CD14-positive monocyte (primary cell): ENCODE measurements around the gene CASP12. TPM values are rescaled to one million over a fixed set of nuclear protein-coding genes. Genes with fewer than 3 reads are reported as not detected.

ENCODE experiments used
- DNase-seq, 3 donors: peaks; one replicate each; pipeline ENCODE4 v3.0.0-alpha.2; 2011 to 2022
- H2AFZ ChIP-seq: 2 replicates; pipeline ENCODE4 v1.6.0; 2012; ENCODE audit warnings: mild to moderate bottlenecking, low read depth, low read length, inconsistent platforms; ENCODE audit not compliant: insufficient read depth, poor library complexity, severe bottlenecking
- H3K27ac ChIP-seq, 2 donors: 1 replicate in 1 of 2; 2 replicates in 1 of 2; pipeline ENCODE4 v1.5.1; 2012 to 2013; ENCODE audit warnings: low read length in 2 of 2, control low read depth in 1 of 2, inconsistent platforms in 1 of 2, low read depth in 1 of 2, mild to moderate bottlenecking in 1 of 2
- H3K27me3 ChIP-seq, 2 donors: one replicate each; pipeline versions ENCODE4 v1.6.0 to v1.6.1; 2011 to 2013; ENCODE audit warnings: low read length in 2 of 2; ENCODE audit not compliant: control insufficient read depth in 2 of 2, insufficient read depth in 2 of 2
- H3K36me3 ChIP-seq, 2 donors: replicated peaks in 1 of 2; 1 replicate in 1 of 2; 2 replicates in 1 of 2; pipeline versions ENCODE4 v1.5.1 to v1.6.1; 2012 to 2013; ENCODE audit warnings: low read length in 2 of 2, control low read depth in 1 of 2, inconsistent platforms in 1 of 2, mild to moderate bottlenecking in 1 of 2; ENCODE audit not compliant: insufficient read depth in 2 of 2, control insufficient read depth in 1 of 2
- H3K4me1 ChIP-seq, 2 donors: 1 replicate in 1 of 2; 2 replicates in 1 of 2; pipeline versions ENCODE4 v1.5.1 to v1.6.1; 2012 to 2013; ENCODE audit warnings: low read length in 2 of 2, control low read depth in 1 of 2, inconsistent platforms in 1 of 2, mild to moderate bottlenecking in 1 of 2, moderate library complexity in 1 of 2; ENCODE audit not compliant: insufficient read depth in 2 of 2, control insufficient read depth in 1 of 2
- H3K4me2 ChIP-seq: replicated peaks from 2 replicates; pipeline ENCODE3; 2012; ENCODE audit warnings: low read length, moderate library complexity, mild to moderate bottlenecking; ENCODE audit not compliant: poor library complexity, severe bottlenecking; ENCODE audit errors: extremely low read depth
- H3K4me3 ChIP-seq, 3 experiments: fragments of 200-600 bp in 1 of 3; sonication (generic) in 1 of 3; replicated peaks in 1 of 3; 1 replicate in 2 of 3; 2 replicates in 1 of 3; pipeline ENCODE4 v1.5.1; 2011 to 2013; ENCODE audit warnings: low read length in 3 of 3, mild to moderate bottlenecking in 3 of 3, control low read depth in 2 of 3, low read depth in 2 of 3, inconsistent platforms in 1 of 3, moderate library complexity in 1 of 3
- H3K79me2 ChIP-seq: 2 replicates; pipeline ENCODE4 v1.6.0; 2012; ENCODE audit warnings: mild to moderate bottlenecking, control low read depth, inconsistent platforms, low read length, moderate library complexity; ENCODE audit not compliant: insufficient read depth
- H3K9ac ChIP-seq: 2 replicates; pipeline ENCODE4 v1.6.0; 2017; ENCODE audit warnings: low read length, mild to moderate bottlenecking; ENCODE audit not compliant: insufficient read depth, poor library complexity, severe bottlenecking
- H3K9me3 ChIP-seq, 2 donors: replicated peaks in 1 of 2; 1 replicate in 1 of 2; 2 replicates in 1 of 2; pipeline versions ENCODE4 v1.5.1 to v1.6.1; 2012 to 2013; ENCODE audit warnings: low read length in 2 of 2, control low read depth in 1 of 2; ENCODE audit not compliant: control insufficient read depth in 1 of 2, insufficient read depth in 1 of 2
- H4K20me1 ChIP-seq: 2 replicates; pipeline ENCODE4 v1.6.0; 2012; ENCODE audit warnings: mild to moderate bottlenecking, low read length, control low read depth, moderate library complexity; ENCODE audit not compliant: insufficient read depth
- H3K27ac Mint-ChIP-seq, 7 donors: one replicate each; pipeline ENCODE4 v1.8.0; 2020; ENCODE audit warnings: mild to moderate bottlenecking in 7 of 7, mixed read lengths in 7 of 7, moderate library complexity in 6 of 7, inconsistent platforms in 2 of 7
- H3K27me3 Mint-ChIP-seq, 3 donors: one replicate each; pipeline ENCODE4 v1.8.0; 2021 to 2022; ENCODE audit warnings: low read depth in 3 of 3, mild to moderate bottlenecking in 3 of 3, mixed read lengths in 3 of 3, moderate library complexity in 3 of 3, inconsistent platforms in 1 of 3
- H3K36me3 Mint-ChIP-seq, 2 donors: one replicate each; pipeline ENCODE4 v1.8.0; 2020; ENCODE audit warnings: mixed read lengths in 2 of 2, inconsistent platforms in 1 of 2, mild to moderate bottlenecking in 1 of 2
- H3K4me1 Mint-ChIP-seq: one replicate; pipeline ENCODE4 v1.8.0; 2020; ENCODE audit warnings: mild to moderate bottlenecking, mixed read lengths
- H3K4me3 Mint-ChIP-seq, 2 donors: one replicate each; pipeline ENCODE4 v1.8.0; 2020; ENCODE audit warnings: mild to moderate bottlenecking in 2 of 2, mixed read lengths in 2 of 2, moderate library complexity in 1 of 2
- H3K9me3 Mint-ChIP-seq, 7 donors: one replicate each; pipeline ENCODE4 v1.8.0; 2020 to 2022; ENCODE audit warnings: mixed read lengths in 7 of 7, mild to moderate bottlenecking in 6 of 7, moderate library complexity in 6 of 7, inconsistent platforms in 2 of 7
- CTCF ChIP-seq: fragments of 200-600 bp; IDR thresholded peaks from one replicate; pipeline ENCODE4 v1.8.0; 2022; ENCODE audit warnings: antibody characterized with exemption, mild to moderate bottlenecking
- WGBS: methylation state at CpG from one replicate; pipeline ENCODE4 v1.1.5; 2013; ENCODE audit warnings: missing lambda C conversion rate; ENCODE audit not compliant: insufficient coverage; 5-methylcytosine and 5-hydroxymethylcytosine counted together
- intact Hi-C, 2 donors: fragments of 100-400 bp; cut with micrococcal nuclease; formaldehyde crosslinking; loops; one replicate each; pipeline versions ENCODE4 v1.15.0 to v1.15.1; 2023
- polyA plus RNA-seq, 3 donors: library from polyadenylated mRNA; depleted of rRNA in 1 of 3; unstranded in 2 of 3; stranded (reverse) in 1 of 3; fragments of 300-500 nt in 2 of 3; fragments of >200 nt in 1 of 3; fragmentation: Illumina TruSeq in 2 of 3; gene quantifications; 1 replicate in 2 of 3; 2 replicates in 1 of 3; pipeline ENCODE4 v1.2.3, GENCODE V29; 2012 to 2021

The CASP12 gene
- polyA plus RNA-seq, 3 donors, result not detected

GRCh38 chr11:104912102-104912501 lies 13.8 kb upstream of the CASP12 start:
- Mint-ChIP-seq H3K4me1 (peaks cover 2% of the 10 kb centered on the region), H3K4me3 (no peak overlapping the region)
- intact Hi-C loops, result no loop called here

GRCh38 chr11:104908186-104908531 lies 9.9 kb upstream of the CASP12 start:
- no peaks in the 10 kb centered on the region for H3K36me3 Mint-ChIP-seq
- Histone ChIP-seq H2AFZ (no peak overlapping the region), H3K27me3 (no peaks in the 10 kb centered on the region), H4K20me1 (no peaks in the 10 kb centered on the region), H3K9me3 (no peaks in the 10 kb centered on the region), H3K36me3 (no peaks in the 10 kb centered on the region), H3K27ac (no peak overlapping the region), H3K4me1 (no peaks in the 10 kb centered on the region), H3K4me2 (no peak overlapping the region), H3K9ac (no peak overlapping the region), H3K79me2 (no peaks in the 10 kb centered on the region), H3K4me3 (no peak overlapping the region)
- no peak for TF ChIP-seq CTCF
- intact Hi-C loops, result no loop called here
- no peak overlapping the region for H3K27ac Mint-ChIP-seq
- no peak overlapping the region for H3K4me3 Mint-ChIP-seq
- H3K4me1 Mint-ChIP-seq, result peaks cover 2% of the 10 kb centered on the region
- peaks cover 0 to 2% (median 1%) of the 10 kb centered on the region in 7 donors for H3K9me3 Mint-ChIP-seq
- peaks cover 0 to 1% (median 0%) of the 10 kb centered on the region in 3 donors for H3K27me3 Mint-ChIP-seq
- DNase-seq, result no peak
- WGBS, result 90% methylated on average over 1 of the region's 3 CpGs

More at GRCh38 chr11:104912102-104912501, 13.8 kb upstream of the CASP12 start:
- no peaks in the 10 kb centered on the region for H3K36me3 ChIP-seq
- H3K9me3 ChIP-seq, result no peaks in the 10 kb centered on the region
- WGBS, result no CpG with 5 or more reads among the region's 3 CpGs
- Mint-ChIP-seq H3K27ac (no peak overlapping the region), H3K9me3 (peaks cover 0 to 1% (median 0%) of the 10 kb centered on the region in 7 donors), H3K36me3 (no peaks in the 10 kb centered on the region), H3K27me3 (peaks cover 0 to 1% (median 0%) of the 10 kb centered on the region in 3 donors)
- H3K27ac ChIP-seq, result no peak overlapping the region
- H3K4me1 ChIP-seq, result no peaks in the 10 kb centered on the region
- H3K27me3 ChIP-seq, result no peaks in the 10 kb centered on the region
- no peaks in the 10 kb centered on the region for H4K20me1 ChIP-seq
- no peak for DNase-seq
- H3K4me2 ChIP-seq, result no peak overlapping the region
- no peak overlapping the region for H3K4me3 ChIP-seq
- no peak overlapping the region for H3K9ac ChIP-seq
- TF ChIP-seq CTCF, result no peak
- no peaks in the 10 kb centered on the region for H3K79me2 ChIP-seq
- no peak overlapping the region for H2AFZ ChIP-seq
